ENCODE data around the gene FER1L5. TPM values are rescaled to one million over a fixed set of nuclear protein-coding genes. Genes with fewer than 3 reads are reported as not detected.

FER1L5 gene
- total and polyA plus RNA-seq, 12 donors, result 0.02 to 0.87 (median 0.14) TPM; not detected in 1

- no peak overlapping the region for H3K4me3 ChIP-seq
- intact Hi-C loops (cut with DNase I), result no loop called here
- no peaks in the 10 kb centered on the region for H3K9me3 ChIP-seq (replicated peaks in 1 of 3)
- no peak for TF ChIP-seq POLR2A (IDR thresholded peaks at IDR 0.05)
- TF ChIP-seq, protein P1, sequence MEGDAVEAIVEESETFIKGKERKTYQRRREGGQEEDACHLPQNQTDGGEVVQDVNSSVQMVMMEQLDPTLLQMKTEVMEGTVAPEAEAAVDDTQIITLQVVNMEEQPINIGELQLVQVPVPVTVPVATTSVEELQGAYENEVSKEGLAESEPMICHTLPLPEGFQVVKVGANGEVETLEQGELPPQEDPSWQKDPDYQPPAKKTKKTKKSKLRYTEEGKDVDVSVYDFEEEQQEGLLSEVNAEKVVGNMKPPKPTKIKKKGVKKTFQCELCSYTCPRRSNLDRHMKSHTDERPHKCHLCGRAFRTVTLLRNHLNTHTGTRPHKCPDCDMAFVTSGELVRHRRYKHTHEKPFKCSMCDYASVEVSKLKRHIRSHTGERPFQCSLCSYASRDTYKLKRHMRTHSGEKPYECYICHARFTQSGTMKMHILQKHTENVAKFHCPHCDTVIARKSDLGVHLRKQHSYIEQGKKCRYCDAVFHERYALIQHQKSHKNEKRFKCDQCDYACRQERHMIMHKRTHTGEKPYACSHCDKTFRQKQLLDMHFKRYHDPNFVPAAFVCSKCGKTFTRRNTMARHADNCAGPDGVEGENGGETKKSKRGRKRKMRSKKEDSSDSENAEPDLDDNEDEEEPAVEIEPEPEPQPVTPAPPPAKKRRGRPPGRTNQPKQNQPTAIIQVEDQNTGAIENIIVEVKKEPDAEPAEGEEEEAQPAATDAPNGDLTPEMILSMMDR (IDR thresholded peaks at IDR 0.05), result no peak
- 86 to 91% (median 88%) methylated on average over 4 of the region's 4 CpGs for WGBS, 4 donors
- no peak overlapping the region for H3K27ac ChIP-seq
- H3K4me1 ChIP-seq (replicated peaks in 1 of 2), result peaks cover 0 to 5% of the 10 kb centered on the region in 2 donors
- peaks cover 0 to 52% of the 10 kb centered on the region in 2 donors for H3K36me3 ChIP-seq (replicated peaks in 1 of 2)
- no peaks in the 10 kb centered on the region for H3K27me3 ChIP-seq
- DNase-seq, result no peak
Observed at GRCh38 chr2:96726131-96726530, 83.6 kb downstream of the FER1L5 start.

- no peak for TF ChIP-seq POLR2A (IDR thresholded peaks at IDR 0.05)
- TF ChIP-seq, protein P1 (IDR thresholded peaks at IDR 0.05), result no peak
- DNase-seq, result peak in 1 of 7 donors; percentile 13
- Histone ChIP-seq H3K27ac (no peak overlapping the region), H3K9me3 (replicated peaks in 1 of 3) (no peaks in the 10 kb centered on the region), H3K36me3 (replicated peaks in 1 of 2) (peaks cover 0 to 64% of the 10 kb centered on the region in 2 donors), H3K4me1 (replicated peaks in 1 of 2) (no peaks in the 10 kb centered on the region), H3K27me3 (no peaks in the 10 kb centered on the region), H3K4me3 (no peak overlapping the region)
- 84 to 91% (median 90%) methylated on average over 5 of the region's 5 CpGs for WGBS, 4 donors
- intact Hi-C loops (cut with DNase I), result no loop called here
Observed at GRCh38 chr2:96727431-96727830, 84.9 kb downstream of the FER1L5 start.

GRCh38 chr2:96729748-96730147 lies 87.2 kb downstream of the FER1L5 start:
- intact Hi-C loops (cut with DNase I), result no loop called here
- no peaks in the 10 kb centered on the region for H3K27me3 ChIP-seq
- H3K9me3 ChIP-seq (replicated peaks in 1 of 3), result no peaks in the 10 kb centered on the region
- no peak overlapping the region for H3K4me3 ChIP-seq
- WGBS, 4 donors, result 89 to 94% (median 91%) methylated on average over 7 of the region's 7 CpGs
- DNase-seq, result no peak
- peaks cover 0 to 74% of the 10 kb centered on the region in 2 donors for H3K36me3 ChIP-seq (replicated peaks in 1 of 2)
- H3K4me1 ChIP-seq (replicated peaks in 1 of 2), result peaks cover 0 to 12% of the 10 kb centered on the region in 2 donors
- TF ChIP-seq, protein P1 (IDR thresholded peaks at IDR 0.05), result no peak
- no peak for TF ChIP-seq POLR2A (IDR thresholded peaks at IDR 0.05)
- no peak overlapping the region for H3K27ac ChIP-seq

- intact Hi-C loops (cut with DNase I), result no loop called here
- no peak overlapping the region for H3K27ac ChIP-seq
Observed at GRCh38 chr2:96730212-96730611, 87.6 kb downstream of the FER1L5 start.

More at GRCh38 chr2:96730212-96730611, 87.6 kb downstream of the FER1L5 start:
- TF ChIP-seq, protein P1 (IDR thresholded peaks at IDR 0.05), result no peak
- no peak for TF ChIP-seq POLR2A (IDR thresholded peaks at IDR 0.05)
- Histone ChIP-seq H3K9me3 (replicated peaks in 1 of 3) (no peaks in the 10 kb centered on the region), H3K4me3 (no peak overlapping the region), H3K36me3 (replicated peaks in 1 of 2) (peaks cover 0 to 74% of the 10 kb centered on the region in 2 donors), H3K4me1 (replicated peaks in 1 of 2) (peaks cover 0 to 17% of the 10 kb centered on the region in 2 donors), H3K27me3 (no peaks in the 10 kb centered on the region)
- no peak for DNase-seq
- WGBS, 4 donors, result 86 to 95% (median 94%) methylated on average over 2 of the region's 2 CpGs

All from adrenal gland (tissue), 12 donors.